HG02759 (cell line): ENCODE data around the gene CYTH1.

Experiments used
- ATAC-seq: cut with Tn5 transposase; IDR thresholded peaks from one replicate; pipeline ENCODE4 v1.9.1; 2021; ENCODE audit warnings: mild to moderate bottlenecking, moderate library complexity; ENCODE audit not compliant: unreplicated experiment

CYTH1 gene

GRCh38 chr17:78781893-78782304 is at the start of gene CYTH1:
Gene CYTH1 (minus strand): TSS chr17:78782273. CDS start chr17:78782223, 50 bp downstream.
- peak; percentile 20 for ATAC-seq

GRCh38 chr17:78829477-78829876 is 47.4 kb upstream of the CYTH1 start:
- ATAC-seq = no peak

- ATAC-seq = no peak
These were observed 46.6 kb upstream of the CYTH1 start for GRCh38 chr17:78828470-78829185.

GRCh38 chr17:78826836-78827509 is 44.9 kb upstream of the CYTH1 start:
- no peak for ATAC-seq

- ATAC-seq = no peak
These were observed 44.3 kb upstream of the CYTH1 start for GRCh38 chr17:78826421-78826820.

GRCh38 chr17:78825696-78826095 is 43.6 kb upstream of the CYTH1 start:
- no peak for ATAC-seq

- ATAC-seq = no peak
These were observed 42.2 kb upstream of the CYTH1 start for GRCh38 chr17:78824240-78824639.

GRCh38 chr17:78823282-78824046 is 41.4 kb upstream of the CYTH1 start:
- no peak for ATAC-seq

- no peak for ATAC-seq
These were observed 40.5 kb upstream of the CYTH1 start for GRCh38 chr17:78822552-78822951.

- no peak for ATAC-seq
These were observed 39.9 kb upstream of the CYTH1 start for GRCh38 chr17:78821961-78822360.

- ATAC-seq = no peak
These were observed 38.8 kb upstream of the CYTH1 start for GRCh38 chr17:78820841-78821240.

GRCh38 chr17:78819806-78820792 is 38.0 kb upstream of the CYTH1 start:
- ATAC-seq = no peak

GRCh38 chr17:78819402-78819801 is 37.3 kb upstream of the CYTH1 start:
- ATAC-seq = no peak

- no peak for ATAC-seq
These were observed 36.9 kb upstream of the CYTH1 start for GRCh38 chr17:78818932-78819331.

- ATAC-seq = no peak
These were observed 36.2 kb upstream of the CYTH1 start for GRCh38 chr17:78818152-78818846.

- ATAC-seq = no peak
These were observed 35.0 kb upstream of the CYTH1 start for GRCh38 chr17:78817123-78817522.

- no peak for ATAC-seq
These were observed 33.6 kb upstream of the CYTH1 start for GRCh38 chr17:78815696-78816095.

- ATAC-seq = no peak
These were observed 30.8 kb upstream of the CYTH1 start for GRCh38 chr17:78812855-78813254.

GRCh38 chr17:78808163-78808562 is 26.1 kb upstream of the CYTH1 start:
- ATAC-seq = no peak

GRCh38 chr17:78806451-78806850 is 24.4 kb upstream of the CYTH1 start:
- ATAC-seq = no peak
